ENCODE data around the gene GAL3ST1. TPM values are rescaled to one million over a fixed set of nuclear protein-coding genes. Genes with fewer than 3 reads are reported as not detected.
A peak's percentile ranks its signal among the peaks of the same experiment; 100 is the strongest.
"Not testable (repeated sequence)": the region's sequence is repeated elsewhere in the genome, so short reads cannot be mapped to it uniquely, and the experiment has no call there.

The GAL3ST1 gene
- total RNA-seq, 2 experiments from 2014 or later = not detected

- Mint-ChIP-seq H3K4me1 (no peaks in the 10 kb centered on the region), H3K27ac (no peak overlapping the region), H3K27me3 (no peaks in the 10 kb centered on the region), H3K36me3 (no peaks in the 10 kb centered on the region), H3K9me3 (no peaks in the 10 kb centered on the region), H3K4me3 (no peak overlapping the region)
- DNase-seq = no peak
These were observed 12.1 kb downstream of the GAL3ST1 start for GRCh38 chr22:30562366-30562765.

- H3K4me3 Mint-ChIP-seq = no peak overlapping the region
- no peaks in the 10 kb centered on the region for H3K36me3 Mint-ChIP-seq
- H3K27ac Mint-ChIP-seq = no peak overlapping the region
- H3K4me1 Mint-ChIP-seq = no peaks in the 10 kb centered on the region
- H3K27me3 Mint-ChIP-seq = no peaks in the 10 kb centered on the region
- H3K9me3 Mint-ChIP-seq = no peaks in the 10 kb centered on the region
- DNase-seq = no peak
These were observed 12.9 kb downstream of the GAL3ST1 start for GRCh38 chr22:30561402-30562189.

GRCh38 chr22:30560643-30561202, 13.7 kb downstream of the GAL3ST1 start:
- H3K4me1 Mint-ChIP-seq, H3K9me3 Mint-ChIP-seq, H3K27ac Mint-ChIP-seq, H3K4me3 Mint-ChIP-seq, H3K27me3 Mint-ChIP-seq, H3K36me3 Mint-ChIP-seq: not testable (repeated sequence)
- DNase-seq = peak; percentile 12

- H3K4me1 Mint-ChIP-seq = no peaks in the 10 kb centered on the region
- H3K9me3 Mint-ChIP-seq = no peaks in the 10 kb centered on the region
- no peaks in the 10 kb centered on the region for H3K36me3 Mint-ChIP-seq
- no peak overlapping the region for H3K4me3 Mint-ChIP-seq
- H3K27ac Mint-ChIP-seq = no peak overlapping the region
- H3K27me3 Mint-ChIP-seq = no peaks in the 10 kb centered on the region
- no peak for DNase-seq
These were observed 14.6 kb downstream of the GAL3ST1 start for GRCh38 chr22:30559889-30560288.

- Mint-ChIP-seq H3K36me3 (no peaks in the 10 kb centered on the region), H3K4me3 (no peak overlapping the region), H3K4me1 (no peaks in the 10 kb centered on the region), H3K9me3 (no peaks in the 10 kb centered on the region), H3K27me3 (no peaks in the 10 kb centered on the region), H3K27ac (no peak overlapping the region)
- no peak for DNase-seq
These were observed 17.2 kb downstream of the GAL3ST1 start for GRCh38 chr22:30557243-30557642.

- no peaks in the 10 kb centered on the region for H3K9me3 Mint-ChIP-seq
- H3K4me3 Mint-ChIP-seq = no peak overlapping the region
- no peaks in the 10 kb centered on the region for H3K4me1 Mint-ChIP-seq
- no peaks in the 10 kb centered on the region for H3K27me3 Mint-ChIP-seq
- DNase-seq = no peak
- no peak overlapping the region for H3K27ac Mint-ChIP-seq
- no peaks in the 10 kb centered on the region for H3K36me3 Mint-ChIP-seq
These were observed 18.1 kb downstream of the GAL3ST1 start for GRCh38 chr22:30556388-30556787.

GRCh38 chr22:30555282-30556210, 18.9 kb downstream of the GAL3ST1 start:
- no peak overlapping the region for H3K27ac Mint-ChIP-seq
- no peak overlapping the region for H3K4me3 Mint-ChIP-seq
- H3K4me1 Mint-ChIP-seq = no peaks in the 10 kb centered on the region
- no peaks in the 10 kb centered on the region for H3K9me3 Mint-ChIP-seq
- H3K36me3 Mint-ChIP-seq = no peaks in the 10 kb centered on the region
- DNase-seq = no peak
- H3K27me3 Mint-ChIP-seq = no peaks in the 10 kb centered on the region

- Mint-ChIP-seq H3K36me3 (no peaks in the 10 kb centered on the region), H3K9me3 (no peaks in the 10 kb centered on the region), H3K4me1 (no peaks in the 10 kb centered on the region), H3K4me3 (no peak overlapping the region), H3K27ac (no peak overlapping the region), H3K27me3 (no peaks in the 10 kb centered on the region)
- DNase-seq = no peak
These were observed 20.5 kb downstream of the GAL3ST1 start for GRCh38 chr22:30553971-30554370.

GRCh38 chr22:30552719-30553118, 21.7 kb downstream of the GAL3ST1 start:
- Mint-ChIP-seq H3K27ac (no peak overlapping the region), H3K27me3 (no peaks in the 10 kb centered on the region), H3K36me3 (no peaks in the 10 kb centered on the region), H3K9me3 (no peaks in the 10 kb centered on the region), H3K4me1 (no peaks in the 10 kb centered on the region), H3K4me3 (no peak overlapping the region)
- no peak for DNase-seq

GRCh38 chr22:30551813-30552212, 22.7 kb downstream of the GAL3ST1 start:
- H3K36me3 Mint-ChIP-seq, H3K4me1 Mint-ChIP-seq, DNase-seq, H3K4me3 Mint-ChIP-seq, H3K9me3 Mint-ChIP-seq, H3K27ac Mint-ChIP-seq, H3K27me3 Mint-ChIP-seq: not testable (repeated sequence)

GRCh38 chr22:30547188-30547587, 27.3 kb downstream of the GAL3ST1 start:
- peaks cover 27% of the 10 kb centered on the region for H3K27me3 Mint-ChIP-seq
- H3K27ac Mint-ChIP-seq = no peak overlapping the region
- DNase-seq = no peak
- peaks cover 4% of the 10 kb centered on the region for H3K4me1 Mint-ChIP-seq
- H3K36me3 Mint-ChIP-seq = no peaks in the 10 kb centered on the region
- no peaks in the 10 kb centered on the region for H3K9me3 Mint-ChIP-seq
- H3K4me3 Mint-ChIP-seq = no peak overlapping the region

GRCh38 chr22:30546616-30547015, 27.8 kb downstream of the GAL3ST1 start, which contains the start of gene SEC14L6:
TSS of gene SEC14L6 (minus strand) at chr22:30546741. CDS start at chr22:30546682, 59 bp downstream.
- H3K27ac Mint-ChIP-seq = no peak within 1 kb of the TSS
- H3K36me3 Mint-ChIP-seq = no peaks in the 10 kb centered on the region
- H3K4me3 Mint-ChIP-seq = no peak within 1 kb of the TSS
- H3K9me3 Mint-ChIP-seq = no peaks in the 10 kb centered on the region
- peaks cover 32% of the 10 kb centered on the region for H3K27me3 Mint-ChIP-seq
- peaks cover 4% of the 10 kb centered on the region for H3K4me1 Mint-ChIP-seq
- no peak for DNase-seq

- Mint-ChIP-seq H3K27ac (no peak overlapping the region), H3K4me1 (peaks cover 4% of the 10 kb centered on the region), H3K36me3 (no peaks in the 10 kb centered on the region), H3K9me3 (no peaks in the 10 kb centered on the region), H3K4me3 (no peak overlapping the region), H3K27me3 (peaks cover 48% of the 10 kb centered on the region)
- no peak for DNase-seq
These were observed 31.7 kb downstream of the GAL3ST1 start for GRCh38 chr22:30542811-30543188.

- Mint-ChIP-seq H3K36me3 (no peaks in the 10 kb centered on the region), H3K27me3 (peaks cover 48% of the 10 kb centered on the region), H3K9me3 (no peaks in the 10 kb centered on the region), H3K4me1 (peaks cover 4% of the 10 kb centered on the region), H3K4me3 (no peak overlapping the region), H3K27ac (no peak overlapping the region)
- DNase-seq = no peak
These were observed 32.3 kb downstream of the GAL3ST1 start for GRCh38 chr22:30541961-30542810.

All from activated naive CD8-positive, alpha-beta T cell treated with anti-CD3 and anti-CD28 coated beads for 36 hours (primary cell).